WTC11 (cell line): Measurements from ENCODE around the gene NLRP4.

Source experiments
- ETV6 ChIP-seq: sonication (generic); formaldehyde crosslinking; IDR thresholded peaks from 2 replicates; pipeline ENCODE4 v1.8.1; 2022; ENCODE audit warnings: mild to moderate bottlenecking, missing genetic modification reagents
- GTF2I ChIP-seq: fragments of 250-450 bp; sonication (Bioruptor Pico); conservative IDR thresholded peaks from 2 replicates; pipeline ENCODE4 v1.4.0; 2021; ENCODE audit warnings: mild to moderate bottlenecking
- TCF7 ChIP-seq: sonication (generic); formaldehyde crosslinking; IDR thresholded peaks from 2 replicates; pipeline ENCODE4 v1.8.0; 2022; ENCODE audit warnings: mild to moderate bottlenecking, low read depth, missing genetic modification reagents, moderate library complexity
- TF ChIP-seq, protein P1 (sequence below): sonication (generic); formaldehyde crosslinking; IDR thresholded peaks from 2 replicates; pipeline ENCODE4 v1.8.1; 2022; ENCODE audit warnings: missing genetic modification reagents, borderline replicate concordance
- TF ChIP-seq, protein P2 (sequence below): sonication (generic); formaldehyde crosslinking; IDR thresholded peaks from 2 replicates; pipeline ENCODE4 v1.8.0; 2022; ENCODE audit warnings: mild to moderate bottlenecking, missing genetic modification reagents
- TF ChIP-seq, protein P3 (sequence below): fragments of 200-600 bp; IDR thresholded peaks from 2 replicates; pipeline ENCODE4 v1.8.0; 2022; ENCODE audit warnings: antibody characterized with exemption
- TF ChIP-seq, protein P4 (sequence below): sonication (generic); formaldehyde crosslinking; IDR thresholded peaks from 2 replicates; pipeline ENCODE4 v1.8.1; 2023; ENCODE audit warnings: mild to moderate bottlenecking, missing genetic modification reagents
- TF ChIP-seq, protein P5 (sequence below): fragments of 250-450 bp; sonication (Bioruptor Pico); IDR thresholded peaks from 2 replicates; pipeline ENCODE4 v1.9.0; 2021; ENCODE audit warnings: mild to moderate bottlenecking

GRCh38 chr19:55802281-55802680 is 34.1 kb upstream of the NLRP4 start:
- TF ChIP-seq, protein P1, sequence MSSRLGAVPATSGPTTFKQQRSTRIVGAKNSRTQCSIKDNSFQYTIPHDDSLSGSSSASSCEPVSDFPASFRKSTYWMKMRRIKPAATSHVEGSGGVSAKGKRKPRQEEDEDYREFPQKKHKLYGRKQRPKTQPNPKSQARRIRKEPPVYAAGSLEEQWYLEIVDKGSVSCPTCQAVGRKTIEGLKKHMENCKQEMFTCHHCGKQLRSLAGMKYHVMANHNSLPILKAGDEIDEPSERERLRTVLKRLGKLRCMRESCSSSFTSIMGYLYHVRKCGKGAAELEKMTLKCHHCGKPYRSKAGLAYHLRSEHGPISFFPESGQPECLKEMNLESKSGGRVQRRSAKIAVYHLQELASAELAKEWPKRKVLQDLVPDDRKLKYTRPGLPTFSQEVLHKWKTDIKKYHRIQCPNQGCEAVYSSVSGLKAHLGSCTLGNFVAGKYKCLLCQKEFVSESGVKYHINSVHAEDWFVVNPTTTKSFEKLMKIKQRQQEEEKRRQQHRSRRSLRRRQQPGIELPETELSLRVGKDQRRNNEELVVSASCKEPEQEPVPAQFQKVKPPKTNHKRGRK (CRISPR knock-in tag): no peak
- TF ChIP-seq GTF2I (CRISPR knock-in tag) (no peak), ETV6 (no peak), TCF7 (CRISPR knock-in tag) (no peak)
- TF ChIP-seq, protein P2, sequence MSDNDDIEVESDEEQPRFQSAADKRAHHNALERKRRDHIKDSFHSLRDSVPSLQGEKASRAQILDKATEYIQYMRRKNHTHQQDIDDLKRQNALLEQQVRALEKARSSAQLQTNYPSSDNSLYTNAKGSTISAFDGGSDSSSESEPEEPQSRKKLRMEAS (CRISPR knock-in tag): no peak
- TF ChIP-seq, protein P3, sequence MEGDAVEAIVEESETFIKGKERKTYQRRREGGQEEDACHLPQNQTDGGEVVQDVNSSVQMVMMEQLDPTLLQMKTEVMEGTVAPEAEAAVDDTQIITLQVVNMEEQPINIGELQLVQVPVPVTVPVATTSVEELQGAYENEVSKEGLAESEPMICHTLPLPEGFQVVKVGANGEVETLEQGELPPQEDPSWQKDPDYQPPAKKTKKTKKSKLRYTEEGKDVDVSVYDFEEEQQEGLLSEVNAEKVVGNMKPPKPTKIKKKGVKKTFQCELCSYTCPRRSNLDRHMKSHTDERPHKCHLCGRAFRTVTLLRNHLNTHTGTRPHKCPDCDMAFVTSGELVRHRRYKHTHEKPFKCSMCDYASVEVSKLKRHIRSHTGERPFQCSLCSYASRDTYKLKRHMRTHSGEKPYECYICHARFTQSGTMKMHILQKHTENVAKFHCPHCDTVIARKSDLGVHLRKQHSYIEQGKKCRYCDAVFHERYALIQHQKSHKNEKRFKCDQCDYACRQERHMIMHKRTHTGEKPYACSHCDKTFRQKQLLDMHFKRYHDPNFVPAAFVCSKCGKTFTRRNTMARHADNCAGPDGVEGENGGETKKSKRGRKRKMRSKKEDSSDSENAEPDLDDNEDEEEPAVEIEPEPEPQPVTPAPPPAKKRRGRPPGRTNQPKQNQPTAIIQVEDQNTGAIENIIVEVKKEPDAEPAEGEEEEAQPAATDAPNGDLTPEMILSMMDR: no peak
- TF ChIP-seq, protein P4, sequence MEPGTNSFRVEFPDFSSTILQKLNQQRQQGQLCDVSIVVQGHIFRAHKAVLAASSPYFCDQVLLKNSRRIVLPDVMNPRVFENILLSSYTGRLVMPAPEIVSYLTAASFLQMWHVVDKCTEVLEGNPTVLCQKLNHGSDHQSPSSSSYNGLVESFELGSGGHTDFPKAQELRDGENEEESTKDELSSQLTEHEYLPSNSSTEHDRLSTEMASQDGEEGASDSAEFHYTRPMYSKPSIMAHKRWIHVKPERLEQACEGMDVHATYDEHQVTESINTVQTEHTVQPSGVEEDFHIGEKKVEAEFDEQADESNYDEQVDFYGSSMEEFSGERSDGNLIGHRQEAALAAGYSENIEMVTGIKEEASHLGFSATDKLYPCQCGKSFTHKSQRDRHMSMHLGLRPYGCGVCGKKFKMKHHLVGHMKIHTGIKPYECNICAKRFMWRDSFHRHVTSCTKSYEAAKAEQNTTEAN (CRISPR knock-in tag): no peak
- TF ChIP-seq, protein P5, sequence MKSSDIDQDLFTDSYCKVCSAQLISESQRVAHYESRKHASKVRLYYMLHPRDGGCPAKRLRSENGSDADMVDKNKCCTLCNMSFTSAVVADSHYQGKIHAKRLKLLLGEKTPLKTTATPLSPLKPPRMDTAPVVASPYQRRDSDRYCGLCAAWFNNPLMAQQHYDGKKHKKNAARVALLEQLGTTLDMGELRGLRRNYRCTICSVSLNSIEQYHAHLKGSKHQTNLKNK (CRISPR knock-in tag): no peak
